SHP77 (cell line): ENCODE data around the gene ABHD12B.
"Not testable (repeated sequence)": the region's sequence is repeated elsewhere in the genome, so short reads cannot be mapped to it uniquely, and the experiment has no call there.

Experiments
- DNase-seq, 2 experiments: peaks; one replicate each; lab custom pipeline; 2025; lab: John Stamatoyannopoulos, UW

The ABHD12B gene

GRCh38 chr14:50896421-50896820 lies 24.6 kb downstream of the ABHD12B start:
- not testable (repeated sequence) for DNase-seq

- not testable (repeated sequence) for DNase-seq
Measured at GRCh38 chr14:50897005-50897404, 25.2 kb downstream of the ABHD12B start.

- DNase-seq = no peak
Measured at GRCh38 chr14:50897658-50898175, 25.9 kb downstream of the ABHD12B start.

GRCh38 chr14:50901361-50901760 lies 29.5 kb downstream of the ABHD12B start:
- DNase-seq = no peak

GRCh38 chr14:50904719-50905118 lies 32.9 kb downstream of the ABHD12B start:
- DNase-seq = no peak

- DNase-seq = no peak
Measured at GRCh38 chr14:50906326-50907065, 34.6 kb downstream of the ABHD12B start.

GRCh38 chr14:50910495-50911420 lies 38.9 kb downstream of the ABHD12B start:
- DNase-seq = no peak

GRCh38 chr14:50917449-50917848 lies 45.6 kb downstream of the ABHD12B start:
- no peak for DNase-seq

GRCh38 chr14:50919524-50919923 lies 47.7 kb downstream of the ABHD12B start:
- not testable (repeated sequence) for DNase-seq

GRCh38 chr14:50920482-50921230 lies 48.8 kb downstream of the ABHD12B start:
- peak; percentile 37 to 58 for DNase-seq

GRCh38 chr14:50922803-50923202 lies 51.0 kb downstream of the ABHD12B start:
- no peak for DNase-seq

GRCh38 chr14:50924236-50924635 lies 52.4 kb downstream of the ABHD12B start:
- DNase-seq = no peak

GRCh38 chr14:50924843-50925242 lies 53.0 kb downstream of the ABHD12B start:
- DNase-seq = no peak

- DNase-seq = no peak
Measured at GRCh38 chr14:50926851-50927386, 55.1 kb downstream of the ABHD12B start.

- no peak for DNase-seq
Measured at GRCh38 chr14:50928002-50928635, 56.3 kb downstream of the ABHD12B start.

GRCh38 chr14:50929506-50929905 lies 57.7 kb downstream of the ABHD12B start:
- no peak for DNase-seq

GRCh38 chr14:50931559-50931958 lies 59.7 kb downstream of the ABHD12B start:
- no peak for DNase-seq

GRCh38 chr14:50932156-50932555 lies 60.3 kb downstream of the ABHD12B start:
- no peak for DNase-seq

- DNase-seq = no peak
Measured at GRCh38 chr14:50932592-50933495, 61.0 kb downstream of the ABHD12B start.
